Activated CD4-positive, alpha-beta T cell treated with anti-CD3 and anti-CD28 coated beads, Interleukin-2, Interleukin-6, amounts not matched to agents 100 ng/mL and 50 ng/mL, durations not matched to agents 16 hours and 8 hours (primary cell): ENCODE data around the gene SIX5.
A peak's percentile ranks its signal among the peaks of the same experiment; 100 is the strongest.
"Not testable (repeated sequence)": the region's sequence is repeated elsewhere in the genome, so short reads cannot be mapped to it uniquely, and the experiment has no call there.

Experiments
- DNase-seq: peaks from one replicate; pipeline ENCODE4 v3.0.0-alpha.2; 2020

SIX5 gene

DNA sequence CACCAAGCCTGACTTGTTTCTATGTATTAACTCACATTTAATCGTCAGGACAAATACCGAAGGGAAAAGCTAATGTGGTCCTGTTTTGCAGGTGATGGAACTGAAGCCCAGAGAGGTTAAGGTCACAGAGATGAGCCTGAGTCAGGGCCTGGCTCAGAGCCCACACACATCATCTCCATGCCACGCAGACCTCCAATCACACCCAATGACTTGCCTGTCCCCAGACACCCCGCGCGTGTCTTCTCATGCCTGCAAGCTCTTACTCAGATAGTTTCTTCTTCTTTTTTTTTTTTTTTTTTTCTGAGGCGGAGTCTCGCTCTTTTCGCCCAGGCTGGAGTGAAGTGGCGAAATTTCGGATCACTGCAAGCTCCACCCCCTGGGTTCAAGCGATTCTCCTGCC is 16.4 kb downstream of the SIX5 start:
- DNase-seq: no peak

DNA sequence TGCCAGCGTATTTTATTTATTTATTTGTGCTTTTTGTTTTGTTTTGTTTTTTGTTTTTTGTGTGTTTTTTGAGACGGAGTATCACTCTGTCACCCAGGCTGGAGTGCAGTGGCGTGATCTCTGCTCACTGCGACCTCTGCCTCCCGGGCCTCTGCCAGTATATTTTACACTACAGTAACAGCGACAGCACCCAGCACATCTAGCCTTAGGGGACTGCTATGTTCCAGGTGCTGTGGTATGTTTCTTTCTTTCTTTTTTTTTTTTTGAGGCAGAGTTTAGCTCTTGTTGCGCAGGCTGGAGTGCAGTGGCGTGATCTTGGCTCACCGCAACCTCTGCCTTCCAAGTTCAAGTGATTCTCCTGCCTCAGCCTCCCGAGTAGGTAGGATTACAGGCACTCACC is 17.6 kb downstream of the SIX5 start:
- DNase-seq: not testable (repeated sequence)

- no peak for DNase-seq
Observed at GRCh38 chr19:45747513-45747912, 21.5 kb downstream of the SIX5 start.

GRCh38 chr19:45746866-45747265 is 22.2 kb downstream of the SIX5 start:
- no peak for DNase-seq

- DNase-seq: no peak
Observed at GRCh38 chr19:45745606-45746005, 23.4 kb downstream of the SIX5 start.

DNA sequence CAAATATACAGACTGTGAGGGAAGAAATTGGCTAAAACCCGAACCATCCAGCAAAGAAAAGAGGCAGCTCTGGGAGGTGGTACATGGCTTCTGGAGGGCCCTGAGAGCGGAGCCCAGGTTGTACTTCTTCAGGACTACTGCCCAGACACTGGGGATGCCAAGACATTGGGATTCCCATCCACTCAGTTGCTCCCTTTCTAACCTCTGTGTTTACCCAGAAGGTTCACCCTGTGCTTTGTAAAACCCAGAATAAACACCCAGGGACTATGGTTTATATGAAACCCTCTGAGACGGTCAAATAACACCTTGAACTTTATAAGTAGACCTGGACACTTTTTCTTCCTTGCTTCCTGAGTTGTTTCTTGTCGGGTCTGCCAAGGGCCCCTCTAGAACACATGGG is 26.1 kb downstream of the SIX5 start:
- DNase-seq: no peak

GRCh38 chr19:45739498-45740439 is 29.3 kb downstream of the SIX5 start:
- no peak for DNase-seq

DNA sequence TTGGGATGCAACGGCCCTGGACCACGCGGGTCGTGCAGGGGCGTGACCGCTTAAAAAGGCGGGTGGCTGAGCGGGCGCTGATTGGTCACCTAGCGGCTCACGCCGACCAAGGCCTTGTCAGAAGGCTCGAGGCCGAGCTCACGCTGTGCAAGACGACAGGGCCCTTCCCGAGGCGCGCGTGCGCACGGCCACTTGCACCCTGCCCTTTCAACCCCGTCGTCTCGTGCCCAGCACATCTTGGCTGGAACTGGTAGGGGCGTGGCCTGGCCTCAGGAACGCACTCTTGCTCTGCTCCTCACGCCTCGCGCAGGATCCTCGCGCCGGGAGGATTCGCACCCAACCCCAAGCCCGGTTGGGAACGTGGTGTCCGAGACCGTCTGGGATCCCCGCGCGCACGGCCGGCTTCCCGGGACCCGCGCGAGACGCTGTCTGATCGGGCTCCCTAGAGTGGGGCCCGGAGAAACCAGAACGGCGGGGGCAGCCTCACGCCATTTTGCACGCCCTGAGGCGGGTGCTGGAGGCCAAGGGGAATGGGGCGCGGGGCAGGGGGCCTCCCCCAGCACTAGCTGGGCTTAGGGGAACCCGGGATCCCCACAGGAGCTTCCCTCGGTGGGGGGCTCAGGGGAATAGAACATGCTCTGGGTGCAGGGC is 35.8 kb downstream of the SIX5 start, which contains the start of gene MEIOSIN:
TSS of gene MEIOSIN (plus strand) at position 280 of the 651 bp plus-strand sequence. CDS start 1,938 bp downstream, outside the sequence.
- DNase-seq: no peak

DNA sequence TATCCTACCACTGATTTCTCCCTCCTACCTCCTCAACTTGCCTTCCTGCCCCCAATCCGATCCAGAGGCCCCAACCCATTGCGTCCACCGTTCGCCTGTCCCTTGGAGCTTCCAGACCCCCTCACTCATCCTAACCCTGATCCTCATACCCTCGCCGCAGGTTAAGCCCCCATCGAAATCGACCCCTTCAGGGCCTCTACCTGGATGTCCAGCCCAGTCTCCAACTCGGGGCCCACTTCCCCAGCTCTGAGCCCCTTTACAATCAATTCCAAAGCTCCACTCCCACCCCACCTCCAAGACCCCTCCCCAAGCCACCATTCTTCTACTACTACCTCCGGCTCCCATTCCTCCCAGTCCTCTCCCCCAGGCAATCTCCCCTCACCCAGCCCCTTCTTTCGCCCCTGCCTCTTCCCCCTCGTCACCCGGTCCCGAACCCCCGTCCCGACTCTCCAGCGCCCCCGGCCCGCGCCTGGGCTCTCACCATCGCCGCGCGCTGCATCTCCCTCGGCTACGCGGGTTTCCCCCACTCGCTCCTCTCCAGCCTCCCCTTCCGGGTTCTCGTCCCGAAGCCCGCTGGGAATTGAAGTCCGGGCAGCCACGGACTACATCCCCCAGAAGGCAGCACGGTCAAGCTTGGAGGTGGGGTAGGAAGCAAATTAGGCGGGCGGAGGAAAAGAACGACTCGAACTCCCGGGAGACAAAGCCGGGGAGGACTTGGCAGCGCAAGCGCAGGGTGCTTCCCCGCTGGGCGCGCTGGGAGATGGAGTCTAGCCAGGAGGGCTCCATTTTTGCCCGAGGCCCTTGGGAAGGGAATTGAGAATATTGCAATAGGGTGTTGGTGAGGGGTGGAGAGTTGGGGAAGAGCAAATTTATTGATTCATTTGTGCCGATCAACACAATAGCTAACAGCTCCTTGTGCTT is 38.4 kb downstream of the SIX5 start, which contains the start of gene FBXO46:
TSS of gene FBXO46 (minus strand) at position 529 of the 921 bp plus-strand sequence. CDS start 17,401 bp downstream, outside the sequence.
- DNase-seq: peak; percentile 98

GRCh38 chr19:45729800-45730290 is 39.2 kb downstream of the SIX5 start:
- DNase-seq: peak; percentile 18

DNA sequence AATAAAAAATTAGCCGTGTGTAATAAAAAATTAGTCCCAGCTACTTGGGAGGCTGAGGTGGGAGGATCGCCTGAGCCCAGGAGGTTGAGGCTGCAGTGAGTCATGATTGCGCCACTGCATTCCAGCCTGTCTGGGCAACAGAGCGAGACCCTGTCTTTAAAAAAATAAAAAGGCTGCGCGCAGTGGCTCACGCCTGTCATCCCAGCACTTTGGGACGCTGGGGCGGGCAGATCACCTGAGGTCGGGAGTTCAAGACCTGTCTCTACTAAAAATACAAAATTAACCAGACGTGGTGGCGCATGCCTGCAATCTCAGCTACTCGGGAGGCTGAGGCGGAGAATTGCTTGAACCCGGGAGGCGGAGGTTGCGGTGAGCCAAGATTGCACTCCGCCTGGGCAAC is 40.4 kb downstream of the SIX5 start:
- not testable (repeated sequence) for DNase-seq

DNA sequence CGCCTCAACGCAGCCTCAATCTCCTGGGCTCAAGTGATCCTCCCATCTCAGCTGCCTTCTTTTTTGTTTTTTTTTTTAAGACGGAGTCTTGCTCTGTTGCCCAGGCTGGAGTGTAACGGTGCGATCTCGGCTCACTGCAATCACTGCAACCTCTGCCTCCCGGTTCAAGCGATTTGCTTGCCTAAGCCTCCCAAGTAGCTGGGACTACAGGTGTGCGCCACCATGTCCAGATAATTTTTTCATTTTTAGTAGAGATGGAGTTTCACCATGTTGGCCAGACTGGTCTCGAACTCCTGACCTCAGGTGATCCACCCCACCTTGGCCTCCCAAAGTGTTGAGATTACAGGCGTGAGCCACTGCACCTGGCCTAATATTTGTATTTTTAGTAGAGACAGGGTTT is 49.0 kb downstream of the SIX5 start:
- DNase-seq: not testable (repeated sequence)

- DNase-seq: no peak
Observed at GRCh38 chr19:45717983-45718650, 50.9 kb downstream of the SIX5 start.

DNA sequence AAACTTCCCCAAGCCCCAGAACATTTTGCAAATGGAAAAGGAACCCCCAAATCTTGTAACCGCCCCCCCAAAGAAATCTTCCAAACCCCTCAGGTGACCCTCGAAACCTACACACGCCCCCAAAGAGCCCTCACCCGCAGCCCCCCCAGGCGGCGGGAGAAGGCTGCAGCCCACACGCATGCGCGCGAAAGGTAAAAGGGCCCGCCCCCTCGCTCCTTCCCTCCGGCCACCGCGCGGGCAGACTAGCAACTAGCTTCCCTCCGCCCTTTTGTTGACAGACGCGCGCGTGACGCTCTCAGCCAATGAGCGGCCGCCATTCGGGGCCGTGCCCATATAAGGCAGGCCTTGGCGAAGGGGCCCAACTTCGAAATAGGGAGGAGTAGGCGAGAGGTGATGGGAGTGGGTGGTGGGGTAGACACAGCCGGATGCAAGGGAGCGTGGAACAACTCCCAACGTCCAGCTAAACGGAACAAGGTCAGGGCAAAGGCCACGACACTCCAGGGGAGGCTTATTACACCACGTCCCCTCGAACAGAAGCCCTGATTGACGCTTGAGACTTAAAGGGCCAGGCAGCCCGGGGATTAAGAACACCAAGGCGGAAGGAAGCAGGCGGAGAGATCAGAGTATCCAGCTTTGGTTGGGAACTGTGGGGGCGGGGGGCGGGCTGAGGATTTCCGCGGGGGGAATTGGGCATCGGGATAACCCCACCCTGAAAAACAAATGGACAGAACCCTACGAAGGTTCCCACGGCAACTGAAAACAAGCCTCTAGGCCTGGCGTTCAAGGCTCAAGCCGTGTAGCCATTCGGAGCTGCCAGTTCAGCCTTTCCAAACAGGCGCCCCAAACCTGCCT is 51.7 kb downstream of the SIX5 start:
- DNase-seq: peak; percentile 99

GRCh38 chr19:45716359-45717130 is 52.5 kb downstream of the SIX5 start:
- peak; percentile 22 for DNase-seq

- no peak for DNase-seq
Observed at GRCh38 chr19:45715139-45715538, 53.9 kb downstream of the SIX5 start.
